GM12873 (cell line): ENCODE data around the gene OR10D3.

ENCODE experiments used
- CTCF ChIP-seq: IDR thresholded peaks from 2 replicates; pipeline ENCODE4 v1.5.1; 2012; ENCODE audit warnings: low read depth, mild to moderate bottlenecking, moderate library complexity, low read length, control low read depth; ENCODE audit not compliant: insufficient read depth; ENCODE audit errors: missing control alignments

OR10D3 gene

GRCh38 chr11:124176925-124177715, 6.0 kb upstream of the OR10D3 start:
- no peak for TF ChIP-seq CTCF

- TF ChIP-seq CTCF: no peak
Measured at GRCh38 chr11:124179310-124179709, 3.8 kb upstream of the OR10D3 start.

GRCh38 chr11:124190298-124191139, 7.4 kb downstream of the OR10D3 start:
- no peak for TF ChIP-seq CTCF

- TF ChIP-seq CTCF: no peak
Measured at GRCh38 chr11:124193221-124194010, 10.3 kb downstream of the OR10D3 start.

- no peak for TF ChIP-seq CTCF
Measured at GRCh38 chr11:124194293-124195188, 11.4 kb downstream of the OR10D3 start.

- peak; percentile 84 for TF ChIP-seq CTCF
Measured at GRCh38 chr11:124195189-124195734, 12.1 kb downstream of the OR10D3 start.
